ENCODE measurements around the gene ARIH2. TPM values are rescaled to one million over a fixed set of nuclear protein-coding genes. Genes with fewer than 3 reads are reported as not detected.

Gene ARIH2
- total and polyA plus RNA-seq, 2 of the 8 experiments (the other 6 are each of a cell fraction or from before 2014, with no cell fraction given), result 72.9 to 136 TPM

DNA sequence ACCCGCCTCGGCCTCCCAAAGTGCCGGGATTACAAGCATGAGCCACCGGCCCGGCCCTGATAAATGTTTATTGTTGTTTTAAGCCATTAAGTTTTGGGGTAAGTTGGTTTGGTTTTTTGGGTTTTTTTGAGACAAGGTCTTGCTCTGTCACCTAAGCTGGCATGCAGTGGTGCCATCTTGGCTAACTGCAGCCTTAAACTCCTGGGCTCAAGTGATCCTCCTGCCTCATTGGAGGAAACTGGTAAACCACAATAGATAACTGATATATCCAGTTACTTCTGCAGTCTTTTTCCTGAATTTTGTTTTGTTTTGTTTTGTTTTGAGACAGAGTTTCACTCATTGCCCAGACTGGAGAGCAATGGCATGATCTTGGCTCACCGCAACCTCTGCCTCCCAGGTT lies 24.1 kb upstream of the ARIH2 start (continued):
- TF ChIP-seq, protein P1, sequence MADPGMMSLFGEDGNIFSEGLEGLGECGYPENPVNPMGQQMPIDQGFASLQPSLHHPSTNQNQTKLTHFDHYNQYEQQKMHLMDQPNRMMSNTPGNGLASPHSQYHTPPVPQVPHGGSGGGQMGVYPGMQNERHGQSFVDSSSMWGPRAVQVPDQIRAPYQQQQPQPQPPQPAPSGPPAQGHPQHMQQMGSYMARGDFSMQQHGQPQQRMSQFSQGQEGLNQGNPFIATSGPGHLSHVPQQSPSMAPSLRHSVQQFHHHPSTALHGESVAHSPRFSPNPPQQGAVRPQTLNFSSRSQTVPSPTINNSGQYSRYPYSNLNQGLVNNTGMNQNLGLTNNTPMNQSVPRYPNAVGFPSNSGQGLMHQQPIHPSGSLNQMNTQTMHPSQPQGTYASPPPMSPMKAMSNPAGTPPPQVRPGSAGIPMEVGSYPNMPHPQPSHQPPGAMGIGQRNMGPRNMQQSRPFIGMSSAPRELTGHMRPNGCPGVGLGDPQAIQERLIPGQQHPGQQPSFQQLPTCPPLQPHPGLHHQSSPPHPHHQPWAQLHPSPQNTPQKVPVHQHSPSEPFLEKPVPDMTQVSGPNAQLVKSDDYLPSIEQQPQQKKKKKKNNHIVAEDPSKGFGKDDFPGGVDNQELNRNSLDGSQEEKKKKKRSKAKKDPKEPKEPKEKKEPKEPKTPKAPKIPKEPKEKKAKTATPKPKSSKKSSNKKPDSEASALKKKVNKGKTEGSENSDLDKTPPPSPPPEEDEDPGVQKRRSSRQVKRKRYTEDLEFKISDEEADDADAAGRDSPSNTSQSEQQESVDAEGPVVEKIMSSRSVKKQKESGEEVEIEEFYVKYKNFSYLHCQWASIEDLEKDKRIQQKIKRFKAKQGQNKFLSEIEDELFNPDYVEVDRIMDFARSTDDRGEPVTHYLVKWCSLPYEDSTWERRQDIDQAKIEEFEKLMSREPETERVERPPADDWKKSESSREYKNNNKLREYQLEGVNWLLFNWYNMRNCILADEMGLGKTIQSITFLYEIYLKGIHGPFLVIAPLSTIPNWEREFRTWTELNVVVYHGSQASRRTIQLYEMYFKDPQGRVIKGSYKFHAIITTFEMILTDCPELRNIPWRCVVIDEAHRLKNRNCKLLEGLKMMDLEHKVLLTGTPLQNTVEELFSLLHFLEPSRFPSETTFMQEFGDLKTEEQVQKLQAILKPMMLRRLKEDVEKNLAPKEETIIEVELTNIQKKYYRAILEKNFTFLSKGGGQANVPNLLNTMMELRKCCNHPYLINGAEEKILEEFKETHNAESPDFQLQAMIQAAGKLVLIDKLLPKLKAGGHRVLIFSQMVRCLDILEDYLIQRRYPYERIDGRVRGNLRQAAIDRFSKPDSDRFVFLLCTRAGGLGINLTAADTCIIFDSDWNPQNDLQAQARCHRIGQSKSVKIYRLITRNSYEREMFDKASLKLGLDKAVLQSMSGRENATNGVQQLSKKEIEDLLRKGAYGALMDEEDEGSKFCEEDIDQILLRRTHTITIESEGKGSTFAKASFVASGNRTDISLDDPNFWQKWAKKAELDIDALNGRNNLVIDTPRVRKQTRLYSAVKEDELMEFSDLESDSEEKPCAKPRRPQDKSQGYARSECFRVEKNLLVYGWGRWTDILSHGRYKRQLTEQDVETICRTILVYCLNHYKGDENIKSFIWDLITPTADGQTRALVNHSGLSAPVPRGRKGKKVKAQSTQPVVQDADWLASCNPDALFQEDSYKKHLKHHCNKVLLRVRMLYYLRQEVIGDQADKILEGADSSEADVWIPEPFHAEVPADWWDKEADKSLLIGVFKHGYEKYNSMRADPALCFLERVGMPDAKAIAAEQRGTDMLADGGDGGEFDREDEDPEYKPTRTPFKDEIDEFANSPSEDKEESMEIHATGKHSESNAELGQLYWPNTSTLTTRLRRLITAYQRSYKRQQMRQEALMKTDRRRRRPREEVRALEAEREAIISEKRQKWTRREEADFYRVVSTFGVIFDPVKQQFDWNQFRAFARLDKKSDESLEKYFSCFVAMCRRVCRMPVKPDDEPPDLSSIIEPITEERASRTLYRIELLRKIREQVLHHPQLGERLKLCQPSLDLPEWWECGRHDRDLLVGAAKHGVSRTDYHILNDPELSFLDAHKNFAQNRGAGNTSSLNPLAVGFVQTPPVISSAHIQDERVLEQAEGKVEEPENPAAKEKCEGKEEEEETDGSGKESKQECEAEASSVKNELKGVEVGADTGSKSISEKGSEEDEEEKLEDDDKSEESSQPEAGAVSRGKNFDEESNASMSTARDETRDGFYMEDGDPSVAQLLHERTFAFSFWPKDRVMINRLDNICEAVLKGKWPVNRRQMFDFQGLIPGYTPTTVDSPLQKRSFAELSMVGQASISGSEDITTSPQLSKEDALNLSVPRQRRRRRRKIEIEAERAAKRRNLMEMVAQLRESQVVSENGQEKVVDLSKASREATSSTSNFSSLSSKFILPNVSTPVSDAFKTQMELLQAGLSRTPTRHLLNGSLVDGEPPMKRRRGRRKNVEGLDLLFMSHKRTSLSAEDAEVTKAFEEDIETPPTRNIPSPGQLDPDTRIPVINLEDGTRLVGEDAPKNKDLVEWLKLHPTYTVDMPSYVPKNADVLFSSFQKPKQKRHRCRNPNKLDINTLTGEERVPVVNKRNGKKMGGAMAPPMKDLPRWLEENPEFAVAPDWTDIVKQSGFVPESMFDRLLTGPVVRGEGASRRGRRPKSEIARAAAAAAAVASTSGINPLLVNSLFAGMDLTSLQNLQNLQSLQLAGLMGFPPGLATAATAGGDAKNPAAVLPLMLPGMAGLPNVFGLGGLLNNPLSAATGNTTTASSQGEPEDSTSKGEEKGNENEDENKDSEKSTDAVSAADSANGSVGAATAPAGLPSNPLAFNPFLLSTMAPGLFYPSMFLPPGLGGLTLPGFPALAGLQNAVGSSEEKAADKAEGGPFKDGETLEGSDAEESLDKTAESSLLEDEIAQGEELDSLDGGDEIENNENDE (IDR thresholded peaks at IDR 0.05; ENCODE audit: insufficient replicate concordance, low read length), result no peak
- TF ChIP-seq TBP (IDR thresholded peaks at IDR 0.05; ENCODE audit: low read depth, low read length), result no peak

Measured in H1 (cell line).